Stimulated activated CD8-positive, alpha-beta memory T cell treated with anti-CD3 and anti-CD28 coated beads, Interleukin-12 subunit alpha, Interleukin-12 subunit beta, amount 100 ng/mL, for 24 hours (primary cell): ENCODE measurements around the gene UPF3A.
"Not testable (repeated sequence)": the region's sequence is repeated elsewhere in the genome, so short reads cannot be mapped to it uniquely, and the experiment has no call there.

Experiments used
- DNase-seq: peaks from one replicate; pipeline ENCODE4 v3.0.0-alpha.2; 2020; ENCODE audit errors: extremely low read depth

Gene UPF3A

DNA sequence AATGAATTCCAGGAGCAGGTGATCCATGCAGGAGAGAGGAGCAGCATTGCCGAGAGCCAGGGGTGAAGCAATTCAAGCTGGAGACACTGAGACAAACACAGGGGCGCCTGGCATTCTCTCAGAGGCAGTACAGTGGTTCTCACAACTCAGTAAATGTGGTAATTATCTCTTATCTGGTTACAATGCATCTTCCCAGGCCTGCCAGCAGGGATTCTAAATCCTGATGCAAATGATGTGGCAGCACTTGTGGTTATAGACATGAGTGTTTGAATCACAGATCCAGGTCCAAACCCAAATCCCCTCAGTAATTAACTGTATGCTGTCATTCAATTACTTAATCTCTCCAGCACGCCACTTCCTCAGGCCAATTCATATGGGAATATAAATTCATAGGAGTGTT is 52.5 kb downstream of the UPF3A start:
- DNase-seq = not testable (repeated sequence)

- no peak for DNase-seq
These were observed 53.1 kb downstream of the UPF3A start for GRCh38 chr13:114334305-114335053.

DNA sequence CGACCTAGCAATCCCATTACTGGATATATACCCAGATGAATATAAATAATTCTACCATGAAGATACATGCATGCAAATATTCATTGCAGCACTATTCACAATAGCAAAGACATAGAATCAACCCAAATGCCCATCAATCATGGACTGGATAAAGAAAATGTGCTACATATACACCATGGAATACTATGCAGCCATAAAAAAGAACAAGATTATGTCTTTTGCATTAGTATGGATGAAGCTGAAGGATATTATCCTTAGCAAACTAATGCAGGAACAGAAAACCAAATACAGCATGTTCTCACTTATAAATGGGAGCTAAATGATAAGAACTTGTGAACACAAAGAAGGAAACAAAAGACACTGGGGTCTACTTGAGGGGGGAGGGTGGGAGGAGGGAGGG is 55.1 kb downstream of the UPF3A start:
- DNase-seq = not testable (repeated sequence)

DNA sequence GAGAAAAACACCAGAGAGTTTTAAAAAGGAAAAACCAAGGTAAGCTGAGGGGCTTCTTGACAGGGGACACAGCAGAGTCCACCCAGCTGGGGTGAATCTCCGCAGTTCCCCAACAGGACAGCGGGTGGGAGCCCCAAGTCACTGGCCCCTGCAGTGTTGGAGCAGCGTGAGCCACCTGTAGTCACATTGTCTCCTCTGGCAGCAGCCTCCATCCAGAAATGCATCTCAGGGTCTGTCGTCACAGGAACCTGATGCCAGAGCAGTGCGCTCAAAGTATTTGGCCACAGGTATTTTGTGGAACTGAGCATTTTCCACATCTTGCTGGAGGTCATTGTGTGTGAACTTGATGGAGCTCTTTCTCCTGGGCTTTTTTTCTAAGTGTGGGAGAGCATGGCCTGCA is 57.6 kb downstream of the UPF3A start:
- DNase-seq = no peak

- DNase-seq = no peak
These were observed 58.6 kb downstream of the UPF3A start for GRCh38 chr13:114339857-114340534.

GRCh38 chr13:114341003-114341777 is 59.8 kb downstream of the UPF3A start:
- no peak for DNase-seq

DNA sequence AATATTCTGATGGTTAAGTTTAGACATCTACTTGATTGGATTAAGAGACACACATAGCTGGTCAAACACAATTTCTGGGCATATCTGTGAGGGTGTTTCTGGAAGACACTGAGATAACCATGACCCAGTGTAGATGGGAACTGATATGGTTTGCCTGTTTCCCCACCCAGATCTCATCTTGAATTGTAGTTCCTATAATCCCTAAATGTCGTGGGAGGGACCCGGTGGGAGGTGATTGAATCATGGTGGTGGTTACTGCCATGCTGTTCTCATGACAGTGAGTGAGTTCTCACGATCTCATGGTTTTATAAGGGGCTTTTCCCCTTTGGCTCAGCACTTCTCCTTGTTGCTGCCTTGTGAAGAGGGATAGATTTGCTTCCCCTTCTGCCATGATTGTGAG is 65.9 kb downstream of the UPF3A start:
- not testable (repeated sequence) for DNase-seq

DNA sequence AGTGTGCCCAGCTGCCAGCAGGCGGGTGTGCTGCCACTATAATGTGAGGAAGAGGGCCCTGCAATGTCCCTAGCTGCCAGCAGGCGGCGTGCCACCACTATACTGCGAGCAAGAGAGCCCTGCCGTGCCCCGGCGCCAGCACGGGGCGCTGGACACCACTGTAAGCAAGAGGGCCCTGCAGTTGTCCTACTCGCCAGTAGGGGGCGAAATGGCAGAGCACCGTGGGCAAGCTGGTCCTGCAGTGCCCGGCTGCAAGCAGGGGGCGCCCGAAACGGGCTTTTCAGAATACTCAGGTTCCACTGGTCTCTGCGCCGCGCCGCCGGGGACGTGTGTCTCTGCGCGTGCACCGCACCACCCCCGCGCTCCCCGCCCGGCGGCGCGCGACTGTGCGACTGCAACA is 71.4 kb downstream of the UPF3A start:
- not testable (repeated sequence) for DNase-seq

DNA sequence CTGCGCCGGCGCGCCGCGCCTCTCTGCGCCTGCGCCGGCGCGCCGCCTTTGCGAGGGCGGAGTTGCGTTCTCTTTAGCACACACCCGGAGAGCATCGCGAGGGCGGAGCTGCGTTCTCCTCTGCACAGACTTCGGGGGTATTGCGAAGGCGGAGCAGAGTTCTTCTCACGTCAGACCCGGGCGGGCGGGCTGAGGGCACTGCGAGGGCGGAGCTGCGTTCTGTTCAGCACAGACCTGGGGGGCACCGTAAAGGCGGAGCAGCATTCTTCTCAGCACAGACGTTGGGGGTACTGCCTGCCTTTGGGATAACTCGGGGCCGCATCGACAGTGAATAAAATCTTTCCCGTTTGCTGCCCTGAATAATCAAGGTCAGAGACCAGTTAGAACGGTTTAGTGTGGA is 72.0 kb downstream of the UPF3A start:
- not testable (repeated sequence) for DNase-seq
